ENCODE data around the gene SLC12A4.
"Not testable (repeated sequence)": the region's sequence is repeated elsewhere in the genome, so short reads cannot be mapped to it uniquely, and the experiment has no call there.

The SLC12A4 gene

GRCh38 chr16:67987460-67988160, 19.2 kb upstream of the SLC12A4 start:
- DNase-seq = no peak

GRCh38 chr16:67986949-67987348, 18.5 kb upstream of the SLC12A4 start:
- DNase-seq = no peak

- DNase-seq = no peak
Observed at GRCh38 chr16:67982011-67982696, 13.7 kb upstream of the SLC12A4 start.

GRCh38 chr16:67979955-67980678, 11.7 kb upstream of the SLC12A4 start, which contains the start of gene DPEP3:
DPEP3 (minus strand) TSS chr16:67980499; CDS start chr16:67980380, 119 bp downstream.
- DNase-seq = no peak

GRCh38 chr16:67977469-67978227, 9.2 kb upstream of the SLC12A4 start:
- DNase-seq = no peak

GRCh38 chr16:67977005-67977404, 8.6 kb upstream of the SLC12A4 start:
- no peak for DNase-seq

- no peak for DNase-seq
Observed at GRCh38 chr16:67976205-67976604, 7.8 kb upstream of the SLC12A4 start.

GRCh38 chr16:67975321-67976105, 7.1 kb upstream of the SLC12A4 start:
- DNase-seq = no peak

- not testable (repeated sequence) for DNase-seq
Observed at GRCh38 chr16:67972285-67972684, 3.8 kb upstream of the SLC12A4 start.

GRCh38 chr16:67971111-67971510, 2.7 kb upstream of the SLC12A4 start:
- DNase-seq = no peak

- no peak for DNase-seq
Observed at GRCh38 chr16:67969254-67970039, 1.0 kb upstream of the SLC12A4 start.

GRCh38 chr16:67967958-67968399, 458 bp downstream of the SLC12A4 start:
- DNase-seq = no peak

GRCh38 chr16:67967183-67967957, 1.1 kb downstream of the SLC12A4 start:
- no peak for DNase-seq

GRCh38 chr16:67966549-67967182, 1.8 kb downstream of the SLC12A4 start:
- DNase-seq = no peak

GRCh38 chr16:67965668-67966548, 2.5 kb downstream of the SLC12A4 start:
- DNase-seq = no peak

- no peak for DNase-seq
Observed at GRCh38 chr16:67964477-67965131, 3.8 kb downstream of the SLC12A4 start.

- DNase-seq = no peak
Observed at GRCh38 chr16:67963662-67964321, 4.6 kb downstream of the SLC12A4 start.

- DNase-seq = no peak
Observed at GRCh38 chr16:67963292-67963661, 5.2 kb downstream of the SLC12A4 start.
